Measurements from ENCODE around the gene EXOC3L4.
"Not testable (repeated sequence)": the region's sequence is repeated elsewhere in the genome, so short reads cannot be mapped to it uniquely, and the experiment has no call there.

EXOC3L4 gene

DNA sequence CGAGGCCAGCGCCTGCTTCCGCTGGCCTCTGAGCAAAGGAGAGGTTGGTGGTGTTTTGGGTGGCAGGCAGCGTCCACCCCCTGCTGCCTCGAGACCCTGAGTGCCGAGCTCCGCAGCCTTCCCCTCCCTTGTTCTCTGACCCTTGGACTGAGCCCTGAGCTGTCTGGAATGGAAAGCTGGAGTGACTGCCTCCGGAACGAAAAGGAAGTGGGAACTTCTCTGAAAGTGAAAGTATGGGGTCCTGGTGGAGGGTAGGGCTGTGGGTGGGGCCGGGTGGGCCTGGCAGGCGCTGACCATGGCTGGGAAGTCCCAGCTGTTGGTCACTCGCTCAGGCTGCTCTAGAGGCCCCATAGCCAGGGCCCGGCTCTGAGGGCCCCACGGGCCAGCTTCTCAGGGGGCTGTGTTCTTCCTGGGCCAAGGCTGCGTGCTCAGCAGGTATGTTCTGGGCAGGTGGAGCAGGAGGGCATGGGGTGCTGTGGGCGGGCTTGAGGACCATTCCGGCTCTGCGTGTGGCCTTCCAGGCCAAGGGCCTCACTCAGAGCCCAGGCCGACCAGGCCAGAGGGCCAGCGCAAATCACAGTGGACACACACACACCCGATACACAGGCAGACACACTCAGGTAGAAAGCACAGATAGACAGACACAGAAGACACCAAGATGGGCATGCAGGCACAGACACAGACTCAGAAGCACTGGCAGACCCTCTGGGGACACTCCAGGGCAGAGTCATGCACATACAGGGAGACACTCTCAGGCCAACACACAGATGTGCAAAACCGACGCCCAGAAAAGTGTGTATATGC lies at the start of gene EXOC3L4:
Gene EXOC3L4 (plus strand): TSS at position 320 of the 804 bp plus-strand sequence. CDS start 5,495 bp downstream, outside the sequence.
- no peak for DNase-seq

DNA sequence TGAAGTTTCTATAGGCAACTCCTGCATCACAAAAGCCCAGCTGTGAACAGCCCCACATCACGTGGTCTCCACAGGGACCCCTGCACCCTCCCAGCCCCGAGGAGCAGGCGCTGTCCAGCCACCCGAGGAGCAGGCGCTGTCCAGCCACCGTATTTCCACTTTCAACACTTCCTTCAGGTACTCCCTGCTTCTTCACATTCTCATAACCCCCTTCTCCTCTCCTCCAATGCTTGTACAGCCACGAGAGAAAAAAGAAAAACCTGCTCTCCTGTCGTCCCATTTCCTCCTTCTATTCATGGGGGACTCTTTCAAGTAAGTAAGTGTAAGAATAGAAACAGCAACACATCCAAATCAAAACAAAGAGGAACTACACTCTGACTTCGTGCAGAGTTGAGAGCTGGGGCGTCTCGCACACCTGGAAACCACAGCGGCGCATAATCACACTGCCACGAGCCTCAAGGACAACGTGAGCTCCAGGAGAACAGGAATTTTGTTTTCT lies 49.1 kb upstream of the EXOC3L4 start:
- no peak for DNase-seq

DNA sequence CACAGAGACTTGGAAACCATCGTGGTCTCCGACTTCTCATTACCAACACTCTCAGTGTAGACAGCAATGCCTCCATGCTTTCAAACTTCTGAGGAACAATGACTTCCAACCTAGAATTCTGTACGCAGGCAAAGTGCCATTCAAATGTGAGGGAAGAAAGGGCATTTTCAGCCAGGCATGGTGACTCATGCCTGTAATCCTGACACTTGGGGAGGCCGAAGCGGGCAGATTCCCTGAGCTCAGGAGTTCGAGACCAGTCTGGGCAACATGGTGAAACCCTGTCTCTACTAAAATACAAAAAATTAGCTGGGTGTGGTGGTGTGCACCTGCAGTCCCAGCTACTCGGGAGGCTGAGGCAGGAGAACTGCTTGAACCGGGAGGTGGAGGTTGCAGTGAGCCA lies 47.1 kb upstream of the EXOC3L4 start:
- not testable (repeated sequence) for DNase-seq

DNA sequence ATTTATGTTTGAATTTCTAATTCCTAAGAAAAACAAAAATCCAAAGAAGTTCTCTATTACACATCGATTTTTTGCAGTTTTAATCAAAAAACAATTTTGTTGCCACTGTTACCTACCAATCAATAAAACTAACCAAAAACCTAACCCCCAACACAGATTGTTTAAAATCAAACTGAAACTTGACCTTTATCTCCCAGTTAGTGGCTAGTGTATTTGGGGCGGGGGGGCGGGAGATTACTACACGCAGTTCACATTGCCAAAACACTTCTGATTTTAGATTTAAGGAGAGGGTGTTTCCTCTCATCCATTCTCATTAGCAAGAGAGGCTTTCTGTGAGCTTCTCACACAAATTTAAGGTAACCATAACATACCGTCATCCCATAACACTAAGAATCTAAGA lies 43.6 kb upstream of the EXOC3L4 start:
- DNase-seq, result no peak

DNA sequence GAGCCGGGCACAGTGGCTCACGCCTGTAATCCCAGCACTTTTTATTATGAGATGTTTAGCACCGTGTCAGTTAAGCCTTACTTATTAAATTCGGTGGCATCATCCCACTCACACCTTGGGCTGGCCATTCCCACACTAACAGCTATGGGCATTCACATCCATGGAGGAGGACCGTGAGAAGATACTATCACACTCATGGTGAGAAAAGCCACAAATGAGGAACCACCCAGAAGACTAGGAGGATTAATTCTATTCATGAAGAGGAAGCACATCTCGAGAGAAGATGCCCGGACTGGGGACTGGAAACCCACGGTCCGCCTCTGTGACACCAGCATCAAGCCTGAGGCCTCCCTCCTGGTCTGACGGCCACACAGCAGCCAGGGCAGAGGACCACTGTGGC lies 42.1 kb upstream of the EXOC3L4 start:
- no peak for DNase-seq

DNA sequence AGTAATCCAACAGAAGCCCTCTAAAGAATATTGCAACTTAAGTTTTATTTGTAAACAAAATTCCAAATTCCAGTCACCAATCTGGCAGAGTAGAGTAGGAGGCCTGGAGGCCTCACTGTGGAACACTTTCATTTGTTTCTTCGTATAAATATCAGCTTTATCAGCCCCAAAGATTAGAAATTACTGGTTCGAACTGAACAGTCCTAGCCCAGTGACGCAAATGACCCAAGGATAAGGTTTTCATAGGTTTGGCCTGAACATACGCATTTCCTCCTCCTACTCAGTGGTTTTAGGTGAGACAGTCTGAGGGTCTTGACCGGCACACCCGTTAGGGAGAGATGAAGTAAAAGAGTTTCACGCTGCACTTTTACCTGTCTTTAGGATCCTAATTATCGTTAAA lies 38.8 kb upstream of the EXOC3L4 start:
- DNase-seq, result no peak

DNA sequence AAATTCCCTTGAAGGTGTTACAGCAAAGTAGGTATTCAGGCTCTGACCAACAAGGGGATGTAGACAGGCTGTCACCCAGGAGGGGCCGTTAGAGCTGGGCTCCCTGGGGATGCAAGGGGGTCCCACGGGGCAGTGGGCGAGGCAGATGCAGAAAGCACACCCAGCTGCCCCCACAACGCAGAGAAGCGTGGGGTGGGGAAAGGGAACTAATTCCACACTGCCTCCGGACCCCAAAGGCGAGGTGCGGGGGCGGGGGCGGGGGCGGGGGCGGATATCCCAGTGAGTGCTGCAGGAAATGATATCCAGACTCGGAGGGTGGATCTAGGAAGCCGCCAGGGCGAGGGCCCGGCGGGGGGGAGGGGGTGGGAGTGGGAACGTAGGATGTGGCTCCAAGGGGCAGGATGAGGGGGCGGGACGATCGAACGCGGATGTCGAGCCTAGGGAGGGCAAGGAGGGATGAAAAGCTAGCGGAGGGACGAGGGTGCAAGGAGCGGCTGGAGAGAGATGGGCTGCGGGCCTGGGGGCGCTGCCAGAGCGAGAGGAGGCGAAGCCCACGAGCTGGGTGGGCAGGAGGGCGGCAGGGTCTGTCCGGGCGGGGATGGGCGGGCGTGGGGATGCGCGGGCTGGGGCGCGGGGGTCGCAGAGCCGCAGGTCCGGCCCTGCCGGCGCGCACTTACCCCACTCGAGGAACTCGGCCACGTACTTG lies 38.0 kb upstream of the EXOC3L4 start:
- DNase-seq, result peak; percentile 61

DNA sequence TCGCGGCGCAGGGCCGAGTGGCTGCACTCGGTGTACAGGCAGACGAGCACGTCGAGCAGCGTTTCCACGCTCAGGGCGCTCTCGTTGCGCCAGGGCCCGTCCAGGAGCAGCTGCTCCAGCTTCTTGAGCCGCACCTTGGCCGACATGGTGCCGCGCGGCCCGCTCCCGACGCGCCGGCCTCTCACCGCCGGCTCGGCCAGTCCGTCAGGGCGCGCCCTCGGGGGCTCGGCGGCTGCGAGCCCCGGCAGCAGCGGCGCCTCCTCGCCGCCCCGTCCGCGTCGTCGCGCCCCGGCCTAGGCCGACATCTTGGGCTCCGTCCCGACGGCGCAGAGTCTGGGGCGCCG lies 37.5 kb upstream of the EXOC3L4 start:
- DNase-seq, result no peak

DNA sequence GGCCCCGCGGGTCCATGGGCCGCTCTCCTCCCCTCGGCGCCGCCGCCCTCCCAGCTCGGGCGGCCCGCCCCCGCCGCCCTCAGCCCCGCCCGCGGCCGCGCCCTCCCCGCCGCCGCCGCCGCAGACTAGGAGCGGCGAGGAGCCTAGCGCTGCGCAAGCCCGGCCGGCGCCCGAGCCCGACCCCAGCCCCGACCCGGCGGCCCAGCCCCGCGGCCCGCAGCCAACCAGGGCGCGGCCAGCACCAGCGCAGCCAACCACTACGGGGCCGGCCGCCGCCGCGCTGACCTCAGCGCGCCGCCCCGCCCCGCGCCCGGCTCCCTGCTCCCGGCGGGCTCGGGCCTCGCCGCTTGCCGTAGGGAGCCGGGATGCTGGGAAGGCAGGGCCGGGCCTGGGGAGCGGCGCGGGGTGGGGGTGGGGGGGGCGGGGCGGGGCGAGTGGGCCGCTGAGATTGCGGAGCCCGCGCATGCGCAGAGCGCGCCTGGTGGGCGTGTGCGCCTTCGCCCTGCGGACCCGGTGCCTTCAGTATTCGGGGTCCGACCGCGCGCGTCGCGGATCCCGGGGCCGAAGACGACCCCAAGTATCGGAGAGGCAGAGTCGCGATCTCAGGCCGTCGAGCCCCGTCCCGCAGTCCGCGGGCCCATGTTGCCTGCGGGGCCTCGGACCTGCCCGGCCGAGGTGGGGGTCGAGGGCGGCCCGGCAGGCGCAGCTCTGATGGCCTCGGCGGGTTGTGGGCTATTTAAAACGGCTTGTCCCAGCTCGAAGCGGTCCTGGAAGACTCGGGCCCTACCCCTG lies 37.0 kb upstream of the EXOC3L4 start, which contains the start of gene CDC42BPB:
Gene CDC42BPB (minus strand): TSS at position 178 of the 792 bp plus-strand sequence. CDS start 376 bp downstream, outside the sequence.
- DNase-seq, result peak; percentile 96

DNA sequence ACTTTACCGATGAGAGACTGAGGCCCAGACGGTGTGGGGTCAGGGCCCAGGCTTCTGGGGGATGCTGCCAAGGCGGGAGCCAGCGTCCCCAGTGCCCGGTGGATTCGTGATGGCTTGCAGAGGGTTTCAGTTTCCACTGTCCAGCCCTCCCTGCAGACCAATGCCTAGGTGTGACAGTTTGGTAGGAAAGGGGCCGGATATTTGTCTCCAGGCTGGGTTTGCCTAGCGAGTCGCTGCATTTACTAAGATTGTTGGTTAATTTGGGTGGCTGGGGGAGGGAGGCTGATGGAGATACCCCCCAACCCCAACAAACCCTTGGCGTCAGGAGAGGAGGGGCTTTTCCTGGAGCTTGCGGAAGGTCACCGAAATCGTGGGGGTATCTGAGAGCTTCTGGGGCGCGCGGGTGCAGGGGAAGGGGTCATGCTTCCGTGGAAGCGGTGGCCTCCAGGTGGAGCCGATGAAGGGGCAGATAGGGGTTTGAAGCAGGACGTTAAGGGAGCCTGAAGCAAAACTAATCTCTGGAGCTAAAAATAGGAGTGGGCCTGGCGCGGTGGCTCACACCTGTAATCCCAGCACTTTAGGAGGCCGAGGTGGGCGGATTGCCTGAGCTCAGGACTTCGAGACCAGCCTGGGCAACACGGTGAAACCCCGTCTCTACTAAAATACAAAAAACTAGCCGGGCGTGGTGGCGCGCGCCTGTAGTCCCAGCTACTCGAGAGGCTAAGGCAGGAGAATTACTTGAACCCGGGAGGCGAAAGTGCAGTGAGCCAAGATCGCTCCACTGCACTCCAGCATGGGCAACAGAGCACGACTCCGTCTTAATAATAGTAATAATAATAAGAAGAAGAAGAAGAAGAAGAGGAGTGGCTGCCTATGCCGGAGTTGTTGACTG lies 36.1 kb upstream of the EXOC3L4 start:
- no peak for DNase-seq

DNA sequence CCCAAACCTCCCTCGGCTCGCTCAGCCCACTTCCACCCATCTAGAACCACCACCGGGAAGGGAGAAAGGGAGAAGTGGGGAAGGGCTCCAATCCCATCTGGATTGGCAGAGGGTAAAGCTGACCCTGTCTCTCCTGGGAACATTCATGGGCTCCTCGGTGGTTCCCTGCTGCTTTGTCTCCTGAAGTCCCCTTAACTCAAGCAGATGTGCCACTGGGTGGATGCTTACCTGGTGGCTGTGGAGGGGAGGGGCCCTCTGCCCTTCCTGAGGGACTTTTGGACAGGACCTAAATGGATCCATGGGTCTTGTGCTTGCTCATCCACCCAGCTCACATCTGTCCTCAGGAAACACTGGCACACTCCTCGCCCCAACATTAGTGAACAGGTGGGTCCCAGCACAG lies 35.0 kb upstream of the EXOC3L4 start:
- no peak for DNase-seq

DNA sequence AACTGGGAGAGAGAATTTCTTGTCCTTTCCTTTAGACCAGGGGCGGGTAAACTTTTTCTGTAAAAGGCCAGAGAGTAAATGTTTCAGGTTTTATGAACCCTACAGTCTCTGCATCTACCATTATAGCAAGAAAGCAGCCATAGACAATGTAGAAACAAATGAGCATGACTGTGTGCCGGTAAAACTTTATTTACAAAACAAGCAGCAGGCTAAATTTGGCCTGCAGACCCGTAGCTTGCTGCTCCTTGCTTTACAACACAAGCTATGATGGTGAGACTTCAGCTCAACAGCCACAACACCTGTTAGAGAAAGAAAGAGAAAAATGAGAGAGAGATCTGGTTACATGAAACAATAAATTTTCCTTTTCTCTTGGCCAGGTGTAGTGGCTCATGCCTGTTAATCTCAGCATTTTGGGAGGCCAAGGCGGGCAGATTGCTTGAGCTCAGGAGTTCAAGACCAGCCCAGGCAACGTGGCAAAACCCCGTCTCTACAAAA lies 33.0 kb upstream of the EXOC3L4 start:
- no peak for DNase-seq

DNA sequence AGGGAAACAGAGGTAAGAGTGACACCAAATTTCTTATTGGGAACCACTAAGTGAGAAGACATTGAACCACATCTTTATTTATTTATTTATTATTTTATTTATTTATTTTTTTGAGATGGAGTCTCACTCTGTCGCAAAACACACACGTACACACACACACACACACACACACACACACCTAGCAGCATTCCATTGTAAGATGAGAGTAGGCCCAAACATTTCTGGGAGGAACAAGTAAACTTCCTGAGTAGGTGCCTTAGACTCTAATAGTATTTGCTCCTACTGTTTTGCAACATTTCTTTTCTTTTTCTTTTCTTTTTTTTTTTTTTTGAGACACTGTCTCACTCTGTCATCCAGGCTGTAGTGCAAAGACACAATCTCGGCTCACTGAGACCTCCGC lies 30.1 kb upstream of the EXOC3L4 start:
- no peak for DNase-seq

DNA sequence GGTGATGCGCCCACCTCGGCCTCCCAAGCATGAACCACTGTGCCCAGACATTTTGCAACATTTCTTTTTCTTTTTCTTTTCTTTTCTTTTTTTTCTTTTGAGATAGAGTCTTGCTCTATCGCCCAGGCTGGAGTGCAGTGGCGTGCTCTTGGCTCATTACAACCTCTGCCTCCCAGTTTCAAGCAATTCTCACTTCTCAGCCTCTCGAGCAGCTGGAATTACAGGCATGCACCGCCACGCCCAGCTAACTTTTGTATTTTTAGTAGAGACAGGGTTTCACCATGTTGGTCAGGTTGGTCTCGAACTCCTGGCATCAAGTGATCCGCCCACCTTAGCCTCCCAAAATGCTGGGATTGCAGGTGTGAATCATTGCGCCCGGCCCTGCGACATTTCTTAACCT lies 29.5 kb upstream of the EXOC3L4 start:
- DNase-seq, result no peak

DNA sequence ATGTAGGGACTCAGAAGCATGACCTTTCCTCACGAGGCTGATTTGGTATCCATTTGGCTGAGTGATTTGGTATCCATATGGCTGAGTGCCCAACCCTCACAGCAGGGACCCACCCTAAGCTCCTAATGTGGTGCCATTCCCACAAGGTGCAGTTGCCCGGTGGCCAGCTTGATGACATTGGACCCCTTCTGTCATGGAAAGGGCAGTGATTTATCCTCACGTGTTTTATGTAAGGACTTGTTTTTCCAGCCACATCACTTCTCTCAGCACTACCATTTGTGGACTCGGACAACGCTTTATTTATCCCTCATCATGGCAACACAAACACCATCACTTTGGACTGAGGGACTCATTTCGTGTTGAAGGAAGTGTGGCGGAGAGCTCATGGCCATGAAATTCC lies 28.7 kb upstream of the EXOC3L4 start:
- DNase-seq, result no peak

DNA sequence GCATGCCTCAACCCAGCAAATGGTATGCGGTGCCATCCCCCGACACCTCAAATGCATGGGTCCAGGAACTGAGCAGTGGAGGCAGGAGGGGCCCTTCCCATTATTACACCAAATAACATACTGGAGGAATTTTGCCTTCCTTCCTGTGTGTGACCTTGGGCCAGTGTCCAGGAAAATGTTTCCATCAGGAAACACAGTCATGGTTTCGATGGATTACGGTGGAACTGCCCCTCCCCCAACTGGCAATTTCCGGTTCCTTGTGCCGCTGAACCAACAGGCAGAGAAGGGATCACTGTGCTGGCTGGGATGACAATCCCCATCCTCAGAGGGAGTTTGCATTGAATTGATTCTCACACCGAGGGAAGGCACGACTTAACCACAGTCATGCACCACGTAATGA lies 28.1 kb upstream of the EXOC3L4 start:
- no peak for DNase-seq

DNA sequence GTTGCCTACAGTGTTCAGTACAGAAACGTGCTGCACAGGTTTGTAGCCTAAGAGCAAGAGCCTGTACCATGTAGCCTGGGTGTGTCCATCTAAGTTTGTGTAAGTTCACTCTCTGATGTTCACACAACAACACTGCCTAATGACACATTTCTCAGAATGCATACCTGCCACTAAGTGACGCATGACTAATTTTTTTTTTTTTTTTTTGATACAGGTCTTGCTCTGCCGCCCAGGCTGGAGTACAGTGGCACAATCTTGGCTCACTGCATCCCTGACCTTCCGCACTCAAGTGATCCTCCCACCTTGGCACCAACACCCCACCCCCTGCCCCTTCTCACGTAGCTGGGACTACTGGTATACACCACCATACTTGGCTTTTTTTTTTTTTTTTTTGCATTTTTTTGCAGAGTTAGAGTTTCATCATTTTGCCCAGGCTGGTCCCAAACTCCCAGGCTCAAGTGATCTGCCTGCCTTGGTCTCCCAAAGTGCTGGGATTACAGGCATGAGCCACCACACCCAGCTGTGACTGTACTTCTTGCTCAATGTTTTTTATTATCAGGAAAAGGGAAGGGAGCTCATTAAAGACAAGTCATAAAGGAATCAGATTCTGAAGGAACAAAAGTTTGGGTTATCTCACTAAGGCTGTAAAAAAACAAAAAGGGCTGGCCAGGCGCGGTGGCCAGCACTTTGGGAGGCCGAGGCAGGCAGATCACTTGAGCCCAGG lies 27.1 kb upstream of the EXOC3L4 start:
- DNase-seq, result no peak

DNA sequence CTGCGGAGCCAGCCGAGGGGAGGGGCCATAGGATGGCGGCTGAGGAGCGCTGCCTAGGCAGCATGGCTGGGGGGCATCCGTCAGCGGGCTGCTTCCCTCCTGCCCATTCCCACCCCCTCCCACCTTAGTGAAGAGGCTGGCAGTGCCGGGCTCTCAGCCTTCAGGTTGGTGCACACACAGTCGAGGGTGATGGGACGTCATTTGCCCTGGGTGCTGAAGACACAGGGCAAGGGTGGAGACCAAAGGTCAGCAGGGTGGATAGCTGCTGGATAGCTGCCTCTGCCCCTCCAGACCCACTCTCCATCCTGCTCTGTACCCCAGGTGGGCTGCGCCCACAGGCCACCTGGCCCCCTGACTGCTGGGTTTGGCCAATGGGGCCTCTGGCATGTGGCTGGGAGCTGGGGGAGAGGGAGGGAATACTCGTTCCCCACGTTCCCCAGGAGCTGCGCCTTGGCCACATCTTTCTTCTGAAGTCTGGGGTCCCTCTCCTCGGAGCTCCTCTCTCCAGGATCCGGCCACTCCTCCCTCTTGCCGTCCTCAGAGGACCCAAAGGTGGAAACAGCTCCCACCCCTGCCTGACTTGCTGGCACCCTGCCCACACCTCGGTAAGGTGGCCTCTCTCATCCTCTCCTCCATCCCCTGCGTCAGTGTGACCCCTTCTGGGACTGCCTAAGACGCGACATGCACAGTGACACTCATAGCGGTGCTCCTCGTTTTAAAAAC lies 26.0 kb upstream of the EXOC3L4 start:
- DNase-seq, result no peak

DNA sequence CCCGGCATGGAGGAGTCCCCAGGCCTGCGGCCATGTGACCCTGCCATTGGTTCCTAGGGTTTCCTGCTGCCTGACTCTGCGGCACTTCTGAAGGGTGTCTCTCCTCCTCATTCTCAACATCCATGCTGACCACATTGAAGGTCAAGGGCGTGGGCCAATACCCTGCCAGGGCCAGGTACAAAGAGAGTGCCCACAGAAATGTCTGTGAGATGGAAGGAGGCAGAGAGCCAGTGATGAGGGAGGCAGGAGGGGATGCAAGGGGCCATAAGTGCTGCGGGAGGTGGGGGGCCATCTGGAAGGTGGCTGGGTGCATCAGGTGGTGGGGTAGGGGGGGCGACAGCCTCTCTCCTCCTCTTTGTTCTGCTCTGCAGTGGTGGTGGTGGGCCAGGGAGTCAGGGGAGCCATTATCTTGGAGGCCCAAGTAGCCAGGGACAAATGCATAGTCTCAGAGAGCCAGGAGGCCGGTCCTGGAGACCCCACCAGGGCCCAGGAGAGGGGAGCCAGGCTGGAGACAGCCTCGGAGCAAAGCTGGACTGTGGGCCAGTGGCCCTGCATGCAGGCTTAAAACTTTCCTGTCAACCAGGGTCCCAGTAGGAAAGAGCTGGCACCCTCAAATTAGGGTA lies 24.2 kb upstream of the EXOC3L4 start:
- DNase-seq, result no peak

DNA sequence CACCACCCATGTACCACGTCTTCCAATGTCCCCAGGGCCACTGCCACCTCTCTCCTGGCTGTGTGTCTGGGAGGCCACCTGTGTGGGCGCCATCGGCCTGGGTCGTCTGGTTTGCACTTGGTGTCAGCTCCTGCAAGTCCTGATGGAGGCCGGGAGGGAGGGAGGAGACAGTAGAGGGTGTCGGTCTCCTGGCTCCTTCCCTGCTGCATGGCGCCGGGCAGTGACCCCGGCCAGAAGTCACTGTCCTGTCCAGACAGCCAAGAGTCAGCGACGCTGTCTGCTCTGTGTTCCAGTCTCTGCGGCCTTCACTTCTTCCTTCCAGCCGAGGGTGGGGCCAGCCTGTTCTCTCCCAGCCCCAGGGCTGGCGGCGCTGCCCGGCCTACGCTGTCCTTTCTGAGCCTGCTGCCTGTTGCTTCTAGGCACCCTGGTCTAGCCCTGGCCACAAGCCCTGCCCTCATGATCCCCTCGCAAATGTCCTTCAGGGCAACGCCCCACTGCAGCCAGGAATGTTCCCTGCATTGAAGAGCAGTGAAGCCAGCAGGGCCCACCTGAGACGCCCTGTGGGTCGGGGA lies 23.5 kb upstream of the EXOC3L4 start:
- DNase-seq, result no peak

Measured in NCI-H2171 (cell line).